Prostate gland (tissue), 2 donors: ENCODE results near the gene CDC42EP3.

Source experiments
- CTCF ChIP-seq, 4 experiments: fragments of 200-600 bp in 2 of 4; fragments of 450-650 bp in 2 of 4; sonication (generic) in 2 of 4; IDR thresholded peaks; 1 replicate in 3 of 4; 2 replicates in 1 of 4; pipeline ENCODE4 v1.5.1; 2016 to 2019; ENCODE audit warnings: antibody characterized with exemption in 4 of 4, mild to moderate bottlenecking in 2 of 4, moderate library complexity in 2 of 4
- POLR2A ChIP-seq: fragments of 450-650 bp; IDR thresholded peaks from one replicate; pipeline ENCODE4 v1.6.1; 2016; ENCODE audit warnings: antibody characterized with exemption, mild to moderate bottlenecking

GRCh38 chr2:37654932-37655841, 16.3 kb downstream of the CDC42EP3 start:
- TF ChIP-seq CTCF (IDR thresholded peaks at IDR 0.05) (no peak), POLR2A (no peak)
